Calu3 (cell line): Measurements from ENCODE around the gene TMC4. TPM values are rescaled to one million over a fixed set of nuclear protein-coding genes. Genes with fewer than 3 reads are reported as not detected.
"Not testable (repeated sequence)": the region's sequence is repeated elsewhere in the genome, so short reads cannot be mapped to it uniquely, and the experiment has no call there.

ENCODE experiments used
- BruUV-seq: library from RNA; stranded (reverse); fragments of 400-500 nt; replicated peaks from 2 replicates; lab custom pipeline; 2021; lab: Mats Ljungman, UMichigan
- CTCF ChIA-PET: fragments of 300-600 bp; sonication (Branson Sonifier 250); formaldehyde crosslinking; loops from one replicate; lab custom pipeline; 2022; ENCODE audit warnings: antibody characterized with exemption; lab: Charles Lee
- DNase-seq: peaks from one replicate; pipeline ENCODE4 v3.0.0; 2022
- H3K27ac Mint-ChIP-seq: one replicate; pipeline ENCODE4 v1.8.0; 2022; ENCODE audit warnings: mixed read lengths; ENCODE audit not compliant: unreplicated experiment
- H3K27me3 Mint-ChIP-seq: one replicate; pipeline ENCODE4 v1.8.0; 2022; ENCODE audit warnings: mixed read lengths; ENCODE audit not compliant: unreplicated experiment
- H3K36me3 Mint-ChIP-seq: one replicate; pipeline ENCODE4 v1.8.0; 2022; ENCODE audit warnings: mild to moderate bottlenecking, moderate library complexity, mixed read lengths; ENCODE audit not compliant: insufficient read depth, unreplicated experiment
- H3K4me1 Mint-ChIP-seq: one replicate; pipeline ENCODE4 v1.8.0; 2022; ENCODE audit warnings: mild to moderate bottlenecking, low read depth, mixed read lengths; ENCODE audit not compliant: unreplicated experiment
- H3K4me3 Mint-ChIP-seq: one replicate; pipeline ENCODE4 v1.8.0; 2022; ENCODE audit warnings: mild to moderate bottlenecking, low read depth, moderate library complexity, mixed read lengths; ENCODE audit not compliant: unreplicated experiment
- H3K9me3 Mint-ChIP-seq: one replicate; pipeline ENCODE4 v1.8.0; 2022; ENCODE audit warnings: low read depth, mixed read lengths; ENCODE audit not compliant: unreplicated experiment
- intact Hi-C: fragments of 100-400 bp; cut with micrococcal nuclease; formaldehyde crosslinking; loops from one replicate; pipeline ENCODE4 v1.10.0; 2022; ENCODE audit not compliant: unreplicated experiment
- total RNA-seq: library from RNA; stranded (reverse); gene quantifications from 2 replicates; pipeline ENCODE4 v1.2.3, GENCODE V29; 2022
- TF ChIP-seq, protein P1 (sequence below): fragments of 200-600 bp; IDR thresholded peaks from one replicate; pipeline ENCODE4 v1.8.0; 2022; ENCODE audit warnings: antibody characterized with exemption; ENCODE audit not compliant: unreplicated experiment

TMC4 gene
- total RNA-seq, 1 experiment from 2014 or later, result 157 TPM

DNA sequence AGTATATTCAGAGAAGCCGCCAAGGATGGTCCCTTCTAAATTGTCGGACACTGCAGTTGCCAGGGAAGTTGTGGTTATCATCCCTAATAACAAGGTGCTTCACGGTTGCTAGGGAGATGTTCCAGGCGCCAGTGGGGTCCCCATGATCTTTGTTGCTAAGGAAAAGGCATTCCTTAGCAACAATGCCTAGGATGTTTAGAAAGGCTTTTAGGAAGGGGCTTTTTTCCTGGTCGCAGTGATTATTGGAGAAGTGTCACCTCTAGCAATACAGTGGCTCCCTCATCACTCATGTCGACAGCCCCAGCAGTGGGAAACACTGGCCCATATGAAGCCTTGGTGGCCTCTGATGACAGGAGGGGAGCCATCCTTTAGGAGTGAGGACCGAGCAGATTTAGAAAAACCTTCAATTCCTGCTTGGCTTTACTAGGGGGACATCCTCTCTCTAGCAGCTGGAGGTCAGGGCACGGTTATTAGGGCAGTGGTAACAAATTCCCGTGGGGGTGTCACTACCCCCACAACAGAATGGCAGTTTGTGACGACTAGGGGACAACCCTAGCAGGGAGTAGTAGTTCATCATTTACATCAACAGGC, 6.4 kb upstream of the TMC4 start:
- Mint-ChIP-seq H3K36me3 (peaks cover 72% of the 10 kb centered on the region), H3K27ac (no peak overlapping the region), H3K4me3 (no peak overlapping the region), H3K9me3 (no peaks in the 10 kb centered on the region), H3K4me1 (no peaks in the 10 kb centered on the region), H3K27me3 (no peaks in the 10 kb centered on the region)
- CTCF ChIA-PET, result interaction anchor here (0.7 kb wide), 1 partner anchor 70 kb away, joined by 6 read pairs; no protein-coding TSS in a partner anchor
- TF ChIP-seq, protein P1, sequence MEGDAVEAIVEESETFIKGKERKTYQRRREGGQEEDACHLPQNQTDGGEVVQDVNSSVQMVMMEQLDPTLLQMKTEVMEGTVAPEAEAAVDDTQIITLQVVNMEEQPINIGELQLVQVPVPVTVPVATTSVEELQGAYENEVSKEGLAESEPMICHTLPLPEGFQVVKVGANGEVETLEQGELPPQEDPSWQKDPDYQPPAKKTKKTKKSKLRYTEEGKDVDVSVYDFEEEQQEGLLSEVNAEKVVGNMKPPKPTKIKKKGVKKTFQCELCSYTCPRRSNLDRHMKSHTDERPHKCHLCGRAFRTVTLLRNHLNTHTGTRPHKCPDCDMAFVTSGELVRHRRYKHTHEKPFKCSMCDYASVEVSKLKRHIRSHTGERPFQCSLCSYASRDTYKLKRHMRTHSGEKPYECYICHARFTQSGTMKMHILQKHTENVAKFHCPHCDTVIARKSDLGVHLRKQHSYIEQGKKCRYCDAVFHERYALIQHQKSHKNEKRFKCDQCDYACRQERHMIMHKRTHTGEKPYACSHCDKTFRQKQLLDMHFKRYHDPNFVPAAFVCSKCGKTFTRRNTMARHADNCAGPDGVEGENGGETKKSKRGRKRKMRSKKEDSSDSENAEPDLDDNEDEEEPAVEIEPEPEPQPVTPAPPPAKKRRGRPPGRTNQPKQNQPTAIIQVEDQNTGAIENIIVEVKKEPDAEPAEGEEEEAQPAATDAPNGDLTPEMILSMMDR, result no peak
- TSS peak; percentile 11 for BruUV-seq
- intact Hi-C loops, result no loop called here
- DNase-seq, result no peak

DNA sequence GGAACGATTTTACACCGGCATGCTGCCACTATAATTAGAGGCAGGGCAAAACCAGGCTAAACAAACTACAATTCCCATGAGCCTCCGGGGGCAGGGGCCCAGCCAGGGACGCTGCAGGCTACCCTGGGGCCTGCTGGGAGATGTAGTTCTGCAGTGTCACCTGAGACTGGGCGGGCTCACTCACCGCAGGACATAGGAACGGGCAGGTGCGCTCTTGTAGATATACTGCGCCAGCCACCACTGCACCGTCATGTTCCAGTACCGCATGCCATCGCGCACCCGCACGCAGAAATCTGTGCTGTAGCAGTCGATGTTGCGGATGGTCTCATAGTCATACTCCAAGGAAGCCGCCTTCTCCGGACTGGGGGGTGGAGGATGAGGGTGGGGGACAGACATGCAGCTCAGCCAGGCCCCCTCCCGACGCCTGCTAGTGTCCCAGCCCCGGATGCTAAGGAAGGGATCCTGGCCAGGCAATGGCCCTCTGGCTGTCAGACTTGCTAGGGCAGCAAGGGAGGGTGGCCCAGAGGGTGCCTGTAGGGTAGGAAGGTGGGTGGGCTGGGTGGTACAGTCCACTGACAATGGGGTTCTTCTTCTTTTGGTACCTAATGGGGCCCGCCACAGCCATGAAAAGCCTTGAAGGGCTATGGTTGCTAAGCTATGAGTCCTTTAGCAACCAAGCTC, 5.8 kb upstream of the TMC4 start:
- Mint-ChIP-seq H3K9me3 (no peaks in the 10 kb centered on the region), H3K4me3 (no peak overlapping the region), H3K4me1 (no peaks in the 10 kb centered on the region), H3K27ac (no peak overlapping the region), H3K27me3 (no peaks in the 10 kb centered on the region), H3K36me3 (peaks cover 72% of the 10 kb centered on the region)
- CTCF ChIA-PET, result no interaction called here
- no peak for DNase-seq
- intact Hi-C loops, result no loop called here
- TF ChIP-seq, protein P1, result no peak
- BruUV-seq, result no TSS peak

DNA sequence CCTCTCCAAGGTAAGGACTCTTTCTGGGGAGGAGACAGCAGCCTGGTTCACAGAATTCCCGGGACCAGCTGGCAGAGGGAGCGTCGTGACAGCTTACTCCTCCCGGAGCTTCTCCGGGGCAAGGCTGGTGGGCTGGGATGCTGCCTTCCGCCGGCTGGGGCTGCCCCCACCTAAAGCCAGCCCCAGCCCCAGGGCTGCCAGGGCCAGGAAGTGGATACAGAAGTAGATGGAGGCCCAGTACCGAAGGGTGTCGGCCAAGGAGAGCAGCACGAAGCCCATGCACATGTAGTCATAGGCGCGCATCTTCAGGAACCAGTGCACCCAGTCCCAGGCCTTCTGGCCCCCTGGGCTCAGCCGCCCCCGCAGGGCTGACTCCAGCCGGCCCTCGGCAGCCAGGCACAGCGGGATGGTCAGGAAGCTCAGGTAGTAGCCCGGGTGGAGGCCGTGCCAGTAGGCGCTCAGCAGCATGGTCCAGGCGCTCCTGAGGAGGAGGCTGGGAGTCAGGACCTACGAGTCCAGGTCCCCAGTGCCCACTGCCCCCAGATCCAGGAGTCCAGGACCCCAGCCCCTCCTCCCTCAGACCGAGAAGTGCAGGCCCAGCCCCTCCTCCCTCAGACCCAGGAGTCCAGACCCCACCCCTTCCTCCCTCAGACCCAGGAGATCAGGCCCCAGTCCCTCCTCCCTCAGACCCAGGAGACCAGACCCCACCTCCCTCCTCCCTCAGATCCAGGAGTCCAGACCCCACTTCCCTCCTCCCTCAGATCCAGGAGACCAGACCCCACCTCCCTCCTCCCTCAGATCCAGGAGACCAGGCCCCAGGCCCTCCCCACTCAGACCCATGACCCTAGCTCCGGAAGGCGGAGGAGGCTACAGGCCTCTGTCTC, 1.2 kb upstream of the TMC4 start:
- H3K9me3 Mint-ChIP-seq, result no peaks in the 10 kb centered on the region
- CTCF ChIA-PET, result interaction anchor here (1.4 to 3.5 kb wide), 4 partner anchors 14 to 91 kb away, joined by 6 to 35 read pairs (median 9); partner anchors contain the start of genes LENG1, MBOAT7, RPS9 and TSEN34
- intact Hi-C loops, result loop anchor here (1.0 kb wide), 1 partner anchor 57 kb away; no protein-coding TSS in a partner anchor
- H3K4me3 Mint-ChIP-seq, result peak overlapping the region; percentile 26
- H3K27ac Mint-ChIP-seq, result peak overlapping the region; percentile 95
- peaks cover 80% of the 10 kb centered on the region for H3K36me3 Mint-ChIP-seq
- no TSS peak for BruUV-seq
- no peaks in the 10 kb centered on the region for H3K27me3 Mint-ChIP-seq
- DNase-seq, result no peak
- H3K4me1 Mint-ChIP-seq, result no peaks in the 10 kb centered on the region
- TF ChIP-seq, protein P1, result no peak

DNA sequence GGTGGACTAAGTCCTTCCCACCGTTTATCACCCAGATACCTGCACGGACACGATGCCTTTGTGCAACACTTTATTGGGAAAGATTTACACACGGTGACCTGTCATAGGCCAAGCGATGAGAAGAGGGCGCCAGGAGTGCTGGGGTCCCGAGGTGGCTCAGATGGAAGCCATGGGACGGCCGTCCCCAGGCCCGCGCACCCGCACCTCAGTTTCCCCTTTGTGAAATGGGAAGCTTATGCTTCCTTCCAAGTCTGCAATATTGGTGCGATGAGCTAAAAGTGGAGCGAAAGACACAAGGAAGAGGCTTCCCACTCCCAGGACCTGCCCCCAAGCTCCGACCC, 369 bp upstream of the TMC4 start:
- Mint-ChIP-seq H3K4me1 (no peaks in the 10 kb centered on the region), H3K27me3 (no peaks in the 10 kb centered on the region), H3K27ac (peak overlapping the region; percentile 95), H3K9me3 (no peaks in the 10 kb centered on the region), H3K4me3 (peak overlapping the region; percentile 95), H3K36me3 (peaks cover 78% of the 10 kb centered on the region)
- CTCF ChIA-PET, result interaction anchor here (0.6 to 3.5 kb wide), 10 partner anchors 13 to 203 kb away, joined by 3 to 35 read pairs (median 6); partner anchors contain the start of genes LENG1, MBOAT7, RPS9 and TSEN34
- TF ChIP-seq, protein P1, result no peak
- BruUV-seq, result TSS peak; percentile 23
- no peak for DNase-seq
- intact Hi-C loops, result loop anchor here (1.0 kb wide), 1 partner anchor 58 kb away; no protein-coding TSS in a partner anchor

DNA sequence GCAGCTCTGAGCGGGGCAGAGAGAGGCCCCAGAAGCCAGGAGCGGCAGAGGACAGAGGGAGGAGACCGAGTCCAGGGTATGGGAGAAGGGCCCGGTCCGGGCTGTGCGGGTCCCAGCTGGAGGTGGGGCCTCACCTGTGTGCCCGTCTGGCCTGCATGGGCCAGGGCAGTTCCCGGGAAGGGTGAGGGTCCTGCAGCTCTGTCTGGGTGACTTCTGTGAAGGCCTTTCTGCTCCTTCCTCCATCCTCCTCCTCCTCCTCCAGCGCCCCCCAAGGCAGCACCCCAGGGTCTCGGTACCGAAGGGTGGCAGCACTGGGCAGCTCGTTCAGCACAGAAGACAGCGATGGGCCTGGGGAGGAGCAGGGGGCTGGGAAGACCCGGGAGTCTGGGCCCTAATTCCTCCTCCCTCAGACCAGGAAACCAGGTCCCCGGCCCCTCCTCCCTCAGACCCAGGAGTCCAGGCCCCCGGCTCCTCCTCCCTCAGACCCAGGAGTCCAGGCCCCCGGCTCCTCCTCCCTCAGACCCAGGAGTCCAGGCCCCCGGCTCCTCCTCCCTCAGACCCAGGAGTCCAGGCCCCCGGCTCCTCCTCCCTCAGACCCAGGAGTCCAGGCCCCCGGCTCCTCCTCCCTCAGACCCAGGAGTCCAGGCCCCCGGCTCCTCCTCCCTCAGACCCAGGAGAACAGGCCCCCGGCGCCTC, 1.1 kb downstream of the TMC4 start:
- intact Hi-C loops, BruUV-seq, H3K9me3 Mint-ChIP-seq, H3K4me1 Mint-ChIP-seq, H3K27me3 Mint-ChIP-seq: not testable (repeated sequence)
- CTCF ChIA-PET, result interaction anchor here (3.5 kb wide), 1 partner anchor 17 kb away, joined by 35 read pairs; the partner anchor contains the start of genes MBOAT7 and TSEN34
- Mint-ChIP-seq H3K27ac (peak overlapping the region; percentile 95), H3K4me3 (peak overlapping the region; percentile 95), H3K36me3 (peaks cover 79% of the 10 kb centered on the region)
- peak; percentile 37 for DNase-seq
